ENCODE data around the gene ZBTB7C. TPM values are rescaled to one million over a fixed set of nuclear protein-coding genes. Genes with fewer than 3 reads are reported as not detected.

The ZBTB7C gene
- total and polyA plus RNA-seq, 2 of the 8 experiments (the other 6 are each of a cell fraction or from before 2014, with no cell fraction given): 0.15 to 0.45 TPM

- Histone ChIP-seq H3K79me1 (ENCODE audit: low read depth, low read length) (no peaks in the 10 kb centered on the region), H2BK12ac (ENCODE audit: low read depth, low read length) (no peak overlapping the region), H2BK20ac (ENCODE audit: low read length) (no peak overlapping the region), H4K91ac (replicated peaks; ENCODE audit: insufficient read length, low read length) (no peak overlapping the region), H2BK15ac (ENCODE audit: low read length) (no peak overlapping the region), H3K4me2 (ENCODE audit: insufficient read depth in 1 of 2, low read depth in 2 of 2, low read length in 2 of 2) (no peak overlapping the region), H3K14ac (ENCODE audit: insufficient read length) (no peak overlapping the region), H3K79me2 (ENCODE audit: control insufficient read depth in 1 of 2, insufficient read depth in 2 of 2, low read length in 2 of 2) (no peaks in the 10 kb centered on the region), H4K20me1 (replicated peaks in 1 of 2; ENCODE audit: control insufficient read depth in 1 of 2, insufficient read depth in 2 of 2, low read length in 2 of 2) (no peaks in the 10 kb centered on the region), H2AK5ac (ENCODE audit: low read depth, low read length) (no peak overlapping the region), H3K4ac (replicated peaks; ENCODE audit: insufficient read length, low read depth, low read length) (no peak overlapping the region), H3K27me3 (replicated peaks in 1 of 4; ENCODE audit: control insufficient read depth in 3 of 4, extremely low read depth in 1 of 4, insufficient read depth in 3 of 4, low read length in 3 of 4) (no peaks in the 10 kb centered on the region), H2BK120ac (replicated peaks; ENCODE audit: low read depth, low read length) (no peak overlapping the region), H4K8ac (ENCODE audit: extremely low read depth, insufficient read depth, low read length) (no peak overlapping the region), H3K9me3 (ENCODE audit: insufficient read depth in 2 of 2, low read depth in 1 of 2, low read length in 1 of 2) (no peaks in the 10 kb centered on the region), H3K27ac (ENCODE audit: low read depth, low read length) (no peak overlapping the region), H3K23me2 (ENCODE audit: low read depth, low read length) (no peaks in the 10 kb centered on the region), H4K5ac (ENCODE audit: insufficient read length, low read depth, low read length) (no peak overlapping the region), H2BK5ac (ENCODE audit: low read depth, low read length) (no peak overlapping the region), H3K36me3 (ENCODE audit: control insufficient read depth in 2 of 4, insufficient read depth in 4 of 4, low read length in 3 of 4) (no peaks in the 10 kb centered on the region), H3K4me1 (replicated peaks in 1 of 4; ENCODE audit: control insufficient read depth in 3 of 4, insufficient read depth in 4 of 4, low read length in 3 of 4) (peaks cover 0 to 7% (median 3%) of the 10 kb centered on the region in 4 experiments; a peak in 1 of 7 replicates), H3K56ac (replicated peaks; ENCODE audit: insufficient read length, low read depth, low read length) (no peak overlapping the region), H3K9ac (replicated peaks in 1 of 4; ENCODE audit: extremely low read depth in 1 of 4, low read depth in 3 of 4, low read length in 3 of 4) (no peak overlapping the region), H3K18ac (ENCODE audit: extremely low read depth, low read length) (no peak overlapping the region), H2AFZ (ENCODE audit: low read length) (no peak overlapping the region), H3K23ac (ENCODE audit: insufficient read length) (no peak overlapping the region), H3K4me3 (ENCODE audit: extremely low read depth in 1 of 4, insufficient read depth in 2 of 4, low read depth in 3 of 4, low read length in 4 of 4) (no peak overlapping the region)
- DNase-seq (ENCODE audit: low read depth in 1 of 2, low spot score in 2 of 2): no peak
- WGBS, 2 experiments (ENCODE audit: extremely low coverage in 1 of 2, insufficient coverage in 1 of 2, insufficient read length in 1 of 2, insufficient replicate concordance in 2 of 2, low coverage in 1 of 2, low lambda C conversion rate in 2 of 2, missing lambda C conversion rate in 1 of 2): 83% methylated on average over 3 of the region's 3 CpGs; no CpG with 5 or more reads in 1 of the 2 experiments
- FAIRE-seq: no peak
- ChIA-PET CTCF (ENCODE audit: partially characterized antibody) (interaction anchor here (0.7 to 1.6 kb wide), 4 partner anchors 19 to 323 kb away, joined by 3 to 5 read pairs (median 4); no protein-coding TSS in a partner anchor), POLR2A (ENCODE audit: partially characterized antibody) (no interaction called here)
- TF ChIP-seq RFX5 (IDR thresholded peaks at IDR 0.05; ENCODE audit: borderline replicate concordance, low read depth, low read length): no peak
- TF ChIP-seq PHF8 (conservative IDR thresholded peaks at IDR 0.05; ENCODE audit: low read depth, low read length): no peak
These were observed 287.4 kb downstream of the ZBTB7C start for GRCh38 chr18:48121752-48122151.
